ENCODE data around the gene ASTN2. TPM values are rescaled to one million over a fixed set of nuclear protein-coding genes. Genes with fewer than 3 reads are reported as not detected.
A peak's percentile ranks its signal among the peaks of the same experiment; 100 is the strongest.
"Not testable (repeated sequence)": the region's sequence is repeated elsewhere in the genome, so short reads cannot be mapped to it uniquely, and the experiment has no call there.

Gene ASTN2
- total RNA-seq, 1 donor from 2014 or later, result 0.53 TPM

GRCh38 chr9:116837018-116837989, 577.6 kb downstream of the ASTN2 start:
- no peak overlapping the region for H3K4me3 ChIP-seq (ENCODE audit: low read depth, low read length)
- H3K36me3 ChIP-seq (ENCODE audit: control insufficient read depth, insufficient read depth, low read length), result no peaks in the 10 kb centered on the region
- FAIRE-seq (no peak), DNase-seq (ENCODE audit: low read depth) (peak; percentile 94)
- TF ChIP-seq CTCF (IDR thresholded peaks at IDR 0.05; ENCODE audit: insufficient read depth, low read length, severe bottlenecking), result no peak
- H3K27me3 ChIP-seq (ENCODE audit: control insufficient read depth, insufficient read depth, low read length), result no peaks in the 10 kb centered on the region

GRCh38 chr9:116830321-116830720, 584.5 kb downstream of the ASTN2 start:
- H3K4me3 ChIP-seq (ENCODE audit: low read depth, low read length); H3K27me3 ChIP-seq (ENCODE audit: control insufficient read depth, insufficient read depth, low read length); FAIRE-seq; DNase-seq (ENCODE audit: low read depth); H3K36me3 ChIP-seq (ENCODE audit: control insufficient read depth, insufficient read depth, low read length): not testable (repeated sequence)

GRCh38 chr9:116821633-116822229, 593.1 kb downstream of the ASTN2 start:
- TF ChIP-seq CTCF (IDR thresholded peaks at IDR 0.05; ENCODE audit: insufficient read depth, low read length, severe bottlenecking), result no peak
- FAIRE-seq (no peak), DNase-seq (ENCODE audit: low read depth) (no peak)
- no peaks in the 10 kb centered on the region for H3K27me3 ChIP-seq (ENCODE audit: control insufficient read depth, insufficient read depth, low read length)
- H3K36me3 ChIP-seq (ENCODE audit: control insufficient read depth, insufficient read depth, low read length), result no peaks in the 10 kb centered on the region
- no peak overlapping the region for H3K4me3 ChIP-seq (ENCODE audit: low read depth, low read length)

- Histone ChIP-seq H3K27me3 (ENCODE audit: control insufficient read depth, insufficient read depth, low read length) (no peaks in the 10 kb centered on the region), H3K4me3 (ENCODE audit: low read depth, low read length) (no peak overlapping the region), H3K36me3 (ENCODE audit: control insufficient read depth, insufficient read depth, low read length) (no peaks in the 10 kb centered on the region)
- DNase-seq (ENCODE audit: low read depth) (no peak), FAIRE-seq (no peak)
- TF ChIP-seq CTCF (IDR thresholded peaks at IDR 0.05; ENCODE audit: insufficient read depth, low read length, severe bottlenecking), result no peak
Observed at GRCh38 chr9:116819116-116819515, 595.7 kb downstream of the ASTN2 start.

GRCh38 chr9:116817762-116818161, 597.1 kb downstream of the ASTN2 start:
- FAIRE-seq, result no peak
- no peaks in the 10 kb centered on the region for H3K27me3 ChIP-seq (ENCODE audit: control insufficient read depth, insufficient read depth, low read length)
- DNase-seq (ENCODE audit: low read depth), result no peak
- no peak overlapping the region for H3K4me3 ChIP-seq (ENCODE audit: low read depth, low read length)
- H3K36me3 ChIP-seq (ENCODE audit: control insufficient read depth, insufficient read depth, low read length), result no peaks in the 10 kb centered on the region
- no peak for TF ChIP-seq CTCF (IDR thresholded peaks at IDR 0.05; ENCODE audit: insufficient read depth, low read length, severe bottlenecking)

GRCh38 chr9:116816484-116816883, 598.4 kb downstream of the ASTN2 start:
- no peaks in the 10 kb centered on the region for H3K36me3 ChIP-seq (ENCODE audit: control insufficient read depth, insufficient read depth, low read length)
- TF ChIP-seq CTCF (IDR thresholded peaks at IDR 0.05; ENCODE audit: insufficient read depth, low read length, severe bottlenecking), result no peak
- no peaks in the 10 kb centered on the region for H3K27me3 ChIP-seq (ENCODE audit: control insufficient read depth, insufficient read depth, low read length)
- no peak overlapping the region for H3K4me3 ChIP-seq (ENCODE audit: low read depth, low read length)
- FAIRE-seq (no peak), DNase-seq (ENCODE audit: low read depth) (peak; percentile 13)

Data from bronchial epithelial cell (primary cell).